HepG2 (cell line): ENCODE measurements around the gene BIK. TPM values are rescaled to one million over a fixed set of nuclear protein-coding genes. Genes with fewer than 3 reads are reported as not detected.
A peak's percentile ranks its signal among the peaks of the same experiment; 100 is the strongest.

ENCODE experiments used
- ATAD3A ChIP-seq: sonication (generic); formaldehyde crosslinking; IDR thresholded peaks from 2 replicates; pipeline ENCODE4 v1.4.0; 2020; ENCODE audit warnings: missing genetic modification reagents
- ATF3 ChIP-seq: sonication (generic); formaldehyde crosslinking; IDR thresholded peaks from 2 replicates; pipeline ENCODE4 v1.4.0; 2020; ENCODE audit warnings: missing genetic modification reagents
- DMTF1 ChIP-seq: sonication (generic); formaldehyde crosslinking; IDR thresholded peaks from 2 replicates; pipeline ENCODE4 v1.4.0; 2020; ENCODE audit warnings: mild to moderate bottlenecking, missing genetic modification reagents
- ERF ChIP-seq: IDR thresholded peaks from 2 replicates; pipeline ENCODE4 v1.6.1; 2018; ENCODE audit warnings: missing biosample characterization, missing genetic modification reagents
- FLYWCH1 ChIP-seq: sonication (generic); formaldehyde crosslinking; IDR thresholded peaks from 2 replicates; pipeline ENCODE4 v1.8.1; 2023; ENCODE audit warnings: mild to moderate bottlenecking, missing genetic modification reagents
- GATA4 ChIP-seq: sonication (generic); IDR thresholded peaks from 2 replicates; pipeline ENCODE4 v1.6.1; 2016; ENCODE audit warnings: antibody characterized with exemption, low read depth, borderline replicate concordance
- GRHL1 ChIP-seq: sonication (generic); formaldehyde crosslinking; conservative IDR thresholded peaks from 2 replicates; pipeline ENCODE4 v1.8.0; 2022; ENCODE audit warnings: missing genetic modification reagents
- HMGA1 ChIP-seq: sonication (generic); formaldehyde crosslinking; conservative IDR thresholded peaks from 2 replicates; pipeline ENCODE4 v1.4.0; 2020; ENCODE audit warnings: missing genetic modification reagents
- HOXA3 ChIP-seq: sonication (generic); formaldehyde crosslinking; IDR thresholded peaks from 2 replicates; pipeline ENCODE4 v1.5.0; 2020; ENCODE audit warnings: missing genetic modification reagents
- HOXA9 ChIP-seq: sonication (generic); formaldehyde crosslinking; IDR thresholded peaks from 2 replicates; pipeline ENCODE4 v1.8.1; 2022; ENCODE audit warnings: missing genetic modification reagents, mild to moderate bottlenecking, moderate library complexity, borderline replicate concordance
- IKZF4 ChIP-seq: sonication (generic); formaldehyde crosslinking; IDR thresholded peaks from 2 replicates; pipeline ENCODE4 v1.5.1; 2020; ENCODE audit warnings: borderline replicate concordance, mild to moderate bottlenecking, low read depth, missing genetic modification reagents; ENCODE audit errors: not compliant biosample characterization
- JUNB ChIP-seq: sonication (generic); formaldehyde crosslinking; IDR thresholded peaks from 2 replicates; pipeline ENCODE4 v1.8.0; 2022; ENCODE audit warnings: missing genetic modification reagents, mild to moderate bottlenecking, borderline replicate concordance
- JUND ChIP-seq: sonication (generic); formaldehyde crosslinking; IDR thresholded peaks from 2 replicates; pipeline ENCODE4 v1.8.0; 2022; ENCODE audit warnings: mild to moderate bottlenecking, missing genetic modification reagents
- KLF12 ChIP-seq: sonication (generic); formaldehyde crosslinking; IDR thresholded peaks from 2 replicates; pipeline ENCODE4 v1.4.0; 2020; ENCODE audit warnings: missing genetic modification reagents, borderline replicate concordance
- PHF20 ChIP-seq: sonication (generic); formaldehyde crosslinking; IDR thresholded peaks from 2 replicates; pipeline ENCODE4 v1.5.0; 2020; ENCODE audit warnings: mild to moderate bottlenecking, missing genetic modification reagents
- PHF8 ChIP-seq: sonication (generic); formaldehyde crosslinking; IDR thresholded peaks from 2 replicates; pipeline ENCODE4 v1.5.0; 2020; ENCODE audit warnings: missing genetic modification reagents
- RFX5 ChIP-seq: IDR thresholded peaks from 2 replicates; pipeline ENCODE4 v1.6.1; 2011; ENCODE audit warnings: low read depth, low read length, improper control_type of control experiment
- RXRA ChIP-seq: sonication (generic); formaldehyde crosslinking; IDR thresholded peaks from 2 replicates; pipeline ENCODE4 v1.5.1; 2020; ENCODE audit warnings: missing genetic modification reagents
- SUZ12 ChIP-seq: fragments of 150-350 bp; IDR thresholded peaks from 2 replicates; pipeline ENCODE4 v1.6.1; 2014; ENCODE audit warnings: low read depth, low read length
- ZBTB7A ChIP-seq: sonication (generic); formaldehyde crosslinking; IDR thresholded peaks from 2 replicates; pipeline ENCODE4 v1.8.0; 2022; ENCODE audit warnings: mild to moderate bottlenecking, missing genetic modification reagents
- ZKSCAN8 ChIP-seq: IDR thresholded peaks from 2 replicates; pipeline ENCODE4 v1.6.1; 2016; ENCODE audit warnings: borderline replicate concordance, missing genetic modification reagents, missing compliant biosample characterization
- ZNF263 ChIP-seq: sonication (generic); formaldehyde crosslinking; IDR thresholded peaks from 2 replicates; pipeline ENCODE4 v1.4.0; 2020; ENCODE audit warnings: missing genetic modification reagents
- ZNF33A ChIP-seq: sonication (generic); formaldehyde crosslinking; IDR thresholded peaks from 2 replicates; pipeline ENCODE4 v1.5.1; 2020; ENCODE audit warnings: missing genetic modification reagents, mild to moderate bottlenecking, moderate library complexity, borderline replicate concordance
- ZNF543 ChIP-seq: sonication (generic); formaldehyde crosslinking; IDR thresholded peaks from 2 replicates; pipeline ENCODE4 v1.4.0; 2020; ENCODE audit warnings: mild to moderate bottlenecking, missing genetic modification reagents
- ZNF605 ChIP-seq: sonication (generic); formaldehyde crosslinking; IDR thresholded peaks from 2 replicates; pipeline ENCODE4 v1.8.0; 2022; ENCODE audit warnings: mild to moderate bottlenecking, missing genetic modification reagents
- ZNF607 ChIP-seq: sonication (generic); formaldehyde crosslinking; IDR thresholded peaks from 2 replicates; pipeline ENCODE4 v1.5.1; 2020; ENCODE audit warnings: missing genetic modification reagents, mild to moderate bottlenecking, borderline replicate concordance
- ZNF672 ChIP-seq: sonication (generic); formaldehyde crosslinking; IDR thresholded peaks from 2 replicates; pipeline ENCODE4 v1.8.1; 2022; ENCODE audit warnings: missing genetic modification reagents
- ZNF7 ChIP-seq: IDR thresholded peaks from 2 replicates; pipeline ENCODE4 v1.6.1; 2016; ENCODE audit warnings: missing biosample characterization, missing genetic modification reagents
- ZNF782 ChIP-seq: sonication (generic); formaldehyde crosslinking; IDR thresholded peaks from 2 replicates; pipeline ENCODE4 v1.4.0; 2020; ENCODE audit warnings: missing genetic modification reagents, mild to moderate bottlenecking, borderline replicate concordance
- polyA plus RNA-seq, 8 experiments: library from polyadenylated mRNA; depleted of rRNA in 3 of 8; stranded (reverse) in 7 of 8; unstranded in 1 of 8; fragments of >200 nt; fragmentation: Illumina TruSeq in 4 of 8; extraction: Trizol in 4 of 8; gene quantifications; 2 replicates each; pipeline versions ENCODE4 v1.2.1 to v1.2.3, GENCODE V29; 2011 to 2016; ENCODE audit warnings: low read depth in 4 of 8, missing spikeins in 1 of 8, mixed read lengths in 1 of 8; ENCODE audit not compliant: insufficient read depth in 1 of 8
- total RNA-seq, 5 experiments: library from RNA; depleted of rRNA; stranded (reverse); fragments of >200 nt; fragmentation: Illumina TruSeq; extraction: Trizol; gene quantifications; 2 replicates each; pipeline ENCODE4 v1.2.3, GENCODE V29; 2016; ENCODE audit warnings: low read depth in 1 of 5

Gene BIK
- total and polyA plus RNA-seq, 2 of the 13 experiments (the other 11 are each of a cell fraction or from before 2014, with no cell fraction given), result 0.54 to 0.80 TPM

GRCh38 chr22:43142880-43143562, 32.5 kb downstream of the BIK start, which contains the start of gene MCAT (continued):
- no peak for TF ChIP-seq GRHL1 (CRISPR knock-in tag)
- no peak for TF ChIP-seq ZNF605 (CRISPR knock-in tag)
- peak; percentile 77 for TF ChIP-seq PHF8
- TF ChIP-seq DMTF1 (CRISPR knock-in tag), result no peak
- TF ChIP-seq ZNF33A (CRISPR knock-in tag), result no peak
- peak; percentile 64; the same call in 1 of the 2 replicates for TF ChIP-seq ERF (CRISPR knock-in tag)
- no peak for TF ChIP-seq ATF3 (CRISPR knock-in tag)
- TF ChIP-seq JUND (CRISPR knock-in tag), result peak; percentile 18; the same call in 1 of the 2 replicates
- TF ChIP-seq FLYWCH1, result 0 out of 2 replicates have a peak, but pooled peaks have one; percentile 30
- peak; percentile 43; the same call in 1 of the 2 replicates for TF ChIP-seq ZNF782
- TF ChIP-seq JUNB (CRISPR knock-in tag), result no peak
- TF ChIP-seq ZNF543 (CRISPR knock-in tag), result no peak; the same call in 1 of the 2 replicates
- no peak; the same call in 1 of the 2 replicates for TF ChIP-seq ZNF263 (CRISPR knock-in tag)
- peak; percentile 97 for TF ChIP-seq PHF20 (CRISPR knock-in tag)
- TF ChIP-seq ATAD3A, result no peak
- TF ChIP-seq ZNF7 (CRISPR knock-in tag), result no peak
- peak; percentile 66; the same call in 1 of the 2 replicates for TF ChIP-seq ZKSCAN8 (CRISPR knock-in tag)
- no peak for TF ChIP-seq ZNF607 (CRISPR knock-in tag)
- TF ChIP-seq GATA4, result no peak
- TF ChIP-seq HOXA3 (CRISPR knock-in tag), result peak; percentile 87
- TF ChIP-seq IKZF4 (CRISPR knock-in tag), result no peak
- TF ChIP-seq RXRA, result peak; percentile 55; the same call in 1 of the 2 replicates
- no peak for TF ChIP-seq SUZ12
- no peak for TF ChIP-seq HOXA9
- TF ChIP-seq ZBTB7A (CRISPR knock-in tag), result no peak
- TF ChIP-seq KLF12, result peak; percentile 64; the same call in 1 of the 2 replicates
- no peak for TF ChIP-seq RFX5
- TF ChIP-seq HMGA1 (CRISPR knock-in tag), result no peak
- no peak for TF ChIP-seq ZNF672
